ENCODE data around the gene CMPK2.

CMPK2 gene

GRCh38 chr2:6820236-6820635 lies 45.5 kb downstream of the CMPK2 start:
- no peak overlapping the region for H3K27ac Mint-ChIP-seq
- no peak overlapping the region for H3K4me3 Mint-ChIP-seq
- no peak for TF ChIP-seq CTCF (IDR thresholded peaks at IDR 0.05; ENCODE audit: unreplicated experiment in 3 of 3)
- peaks cover 20% of the 10 kb centered on the region for H3K4me1 Mint-ChIP-seq
- peaks cover 4% of the 10 kb centered on the region for H3K27me3 Mint-ChIP-seq (ENCODE audit: low read depth)
- H3K9me3 Mint-ChIP-seq, result peaks cover 6% of the 10 kb centered on the region
- no peaks in the 10 kb centered on the region for H3K36me3 Mint-ChIP-seq (ENCODE audit: low read depth)

- Mint-ChIP-seq H3K27ac (no peak overlapping the region), H3K9me3 (peaks cover 7% of the 10 kb centered on the region), H3K27me3 (ENCODE audit: low read depth) (peaks cover 4% of the 10 kb centered on the region), H3K36me3 (ENCODE audit: low read depth) (peaks cover under 1% of the 10 kb centered on the region), H3K4me3 (no peak overlapping the region), H3K4me1 (peaks cover 20% of the 10 kb centered on the region)
- TF ChIP-seq CTCF (IDR thresholded peaks at IDR 0.05; ENCODE audit: unreplicated experiment in 3 of 3), result no peak
These were observed 46.0 kb downstream of the CMPK2 start for GRCh38 chr2:6819668-6820067.

GRCh38 chr2:6818012-6818411 lies 47.7 kb downstream of the CMPK2 start:
- TF ChIP-seq CTCF (IDR thresholded peaks at IDR 0.05; ENCODE audit: unreplicated experiment in 3 of 3), result no peak
- peaks cover 13% of the 10 kb centered on the region for H3K4me1 Mint-ChIP-seq
- H3K4me3 Mint-ChIP-seq, result no peak overlapping the region
- H3K36me3 Mint-ChIP-seq (ENCODE audit: low read depth), result peaks cover 4% of the 10 kb centered on the region
- H3K27me3 Mint-ChIP-seq (ENCODE audit: low read depth), result peaks cover 11% of the 10 kb centered on the region
- peaks cover 10% of the 10 kb centered on the region for H3K9me3 Mint-ChIP-seq
- H3K27ac Mint-ChIP-seq, result no peak overlapping the region

- Mint-ChIP-seq H3K27ac (no peak overlapping the region), H3K9me3 (peaks cover 10% of the 10 kb centered on the region), H3K27me3 (ENCODE audit: low read depth) (peaks cover 21% of the 10 kb centered on the region), H3K4me3 (no peak overlapping the region), H3K4me1 (peaks cover 3% of the 10 kb centered on the region), H3K36me3 (ENCODE audit: low read depth) (peaks cover 4% of the 10 kb centered on the region)
- TF ChIP-seq CTCF (IDR thresholded peaks at IDR 0.05; ENCODE audit: unreplicated experiment in 3 of 3), result no peak
These were observed 50.8 kb downstream of the CMPK2 start for GRCh38 chr2:6814869-6815268.

- peaks cover 10% of the 10 kb centered on the region for H3K9me3 Mint-ChIP-seq
These were observed 51.4 kb downstream of the CMPK2 start for GRCh38 chr2:6814312-6814711.

More at GRCh38 chr2:6814312-6814711, 51.4 kb downstream of the CMPK2 start:
- Mint-ChIP-seq H3K27me3 (ENCODE audit: low read depth) (peaks cover 24% of the 10 kb centered on the region), H3K27ac (no peak overlapping the region), H3K4me1 (no peaks in the 10 kb centered on the region), H3K4me3 (no peak overlapping the region), H3K36me3 (ENCODE audit: low read depth) (peaks cover 4% of the 10 kb centered on the region)
- TF ChIP-seq CTCF (IDR thresholded peaks at IDR 0.05; ENCODE audit: unreplicated experiment in 3 of 3), result no peak
